Mesenchymal stem cell (in vitro differentiated cells and primary cell): ENCODE results near the gene CACNA1S.

ENCODE experiments used
- DNase-seq: peaks from one replicate; pipeline ENCODE4 v3.0.0-alpha.2; 2013
- H2AFZ ChIP-seq: one replicate; pipeline ENCODE4 v1.6.1; 2013; ENCODE audit warnings: low read depth, mild to moderate bottlenecking, control low read depth, inconsistent platforms, low read length, moderate library complexity
- H2AK5ac ChIP-seq: 2 replicates; pipeline ENCODE4 v1.6.1; 2013; ENCODE audit warnings: low read length, moderate library complexity, mild to moderate bottlenecking, inconsistent platforms; ENCODE audit not compliant: severe bottlenecking
- H2BK120ac ChIP-seq: one replicate; pipeline ENCODE4 v1.6.1; 2013; ENCODE audit warnings: low read depth, mild to moderate bottlenecking, inconsistent platforms, low read length, moderate library complexity
- H2BK12ac ChIP-seq, 2 experiments: one replicate each; pipeline ENCODE4 v1.6.1; 2013; ENCODE audit warnings: inconsistent platforms in 2 of 2, low read length in 2 of 2, mild to moderate bottlenecking in 2 of 2, moderate library complexity in 2 of 2, control low read depth in 1 of 2
- H2BK15ac ChIP-seq: one replicate; pipeline ENCODE4 v1.6.1; 2013; ENCODE audit warnings: mild to moderate bottlenecking, low read depth, inconsistent platforms; ENCODE audit not compliant: poor library complexity, severe bottlenecking
- H2BK5ac ChIP-seq: 2 replicates; pipeline ENCODE4 v1.6.1; 2013; ENCODE audit warnings: low read depth, mild to moderate bottlenecking, low read length, control low read depth, inconsistent platforms; ENCODE audit not compliant: poor library complexity, severe bottlenecking
- H3K14ac ChIP-seq, 2 experiments: one replicate each; pipeline ENCODE4 v1.6.1; 2013; ENCODE audit warnings: inconsistent platforms in 2 of 2, low read length in 2 of 2, control low read depth in 1 of 2, mild to moderate bottlenecking in 1 of 2, moderate library complexity in 1 of 2
- H3K18ac ChIP-seq, 2 experiments: one replicate each; pipeline ENCODE4 v1.6.1; 2013; ENCODE audit warnings: inconsistent platforms in 2 of 2, low read length in 2 of 2, control low read depth in 1 of 2, low read depth in 1 of 2, mild to moderate bottlenecking in 1 of 2
- H3K23ac ChIP-seq, 2 experiments: one replicate each; pipeline ENCODE4 v1.6.1; 2013; ENCODE audit warnings: inconsistent platforms in 2 of 2, low read length in 2 of 2, mild to moderate bottlenecking in 2 of 2, moderate library complexity in 2 of 2, control low read depth in 1 of 2
- H3K27ac ChIP-seq: 2 replicates; pipeline ENCODE4 v1.5.1; 2013; ENCODE audit warnings: mild to moderate bottlenecking, moderate library complexity, low read length, control low read depth, inconsistent platforms; ENCODE audit not compliant: poor library complexity, severe bottlenecking
- H3K27me3 ChIP-seq, 2 experiments: 2 replicates each; pipeline versions ENCODE4 v1.6.1 to v1.7.0; 2013; ENCODE audit warnings: low read length in 2 of 2, mild to moderate bottlenecking in 2 of 2, moderate library complexity in 2 of 2, control low read depth in 1 of 2, inconsistent platforms in 1 of 2; ENCODE audit not compliant: control insufficient read depth in 1 of 2, insufficient read depth in 1 of 2
- H3K36me3 ChIP-seq, 2 experiments: 2 replicates each; pipeline versions ENCODE4 v1.6.1 to v1.7.0; 2013; ENCODE audit warnings: low read length in 2 of 2, control low read depth in 1 of 2, inconsistent platforms in 1 of 2, low read depth in 1 of 2, mild to moderate bottlenecking in 1 of 2; ENCODE audit not compliant: insufficient read depth in 2 of 2, control insufficient read depth in 1 of 2
- H3K4ac ChIP-seq, 2 experiments: one replicate each; pipeline ENCODE4 v1.6.1; 2013; ENCODE audit warnings: inconsistent platforms in 2 of 2, low read length in 2 of 2, mild to moderate bottlenecking in 2 of 2, moderate library complexity in 2 of 2, control low read depth in 1 of 2, low read depth in 1 of 2
- H3K4me1 ChIP-seq: 2 replicates; pipeline ENCODE4 v1.6.1; 2013; ENCODE audit warnings: low read depth, low read length, control low read depth; ENCODE audit not compliant: control insufficient read depth, insufficient read depth
- H3K4me2 ChIP-seq: 2 replicates; pipeline ENCODE4 v1.6.1; 2013; ENCODE audit warnings: low read length, mild to moderate bottlenecking, inconsistent platforms; ENCODE audit not compliant: poor library complexity, severe bottlenecking
- H3K4me3 ChIP-seq, 2 experiments: 2 replicates each; pipeline versions ENCODE4 v1.5.1 to v1.7.0; 2013; ENCODE audit warnings: low read length in 2 of 2, mild to moderate bottlenecking in 2 of 2, control low read depth in 1 of 2, low read depth in 1 of 2; ENCODE audit not compliant: insufficient read depth in 1 of 2
- H3K79me1 ChIP-seq: replicated peaks from 2 replicates; pipeline ENCODE4 v1.6.1; 2013; ENCODE audit warnings: mild to moderate bottlenecking, control low read depth, low read length, inconsistent platforms; ENCODE audit not compliant: poor library complexity, severe bottlenecking
- H3K9ac ChIP-seq: 2 replicates; pipeline ENCODE4 v1.7.0; 2013; ENCODE audit warnings: mild to moderate bottlenecking, low read length, moderate library complexity
- H3K9me3 ChIP-seq: 2 replicates; pipeline ENCODE4 v1.7.0; 2013; ENCODE audit warnings: mild to moderate bottlenecking, low read length; ENCODE audit not compliant: control insufficient read depth
- H4K8ac ChIP-seq: one replicate; pipeline ENCODE4 v1.6.1; 2013; ENCODE audit warnings: inconsistent platforms, mild to moderate bottlenecking, low read length, moderate library complexity
- H4K91ac ChIP-seq: one replicate; pipeline ENCODE4 v1.6.1; 2013; ENCODE audit warnings: mild to moderate bottlenecking, low read length, inconsistent platforms
- WGBS: methylation state at CpG from one replicate; pipeline ENCODE4 v1.1.7; 2013; ENCODE audit warnings: mixed read lengths; 5-methylcytosine and 5-hydroxymethylcytosine counted together

CACNA1S gene

GRCh38 chr1:201076092-201076491 lies 36.1 kb downstream of the CACNA1S start:
- Histone ChIP-seq H3K36me3 (no peaks in the 10 kb centered on the region), H2BK120ac (no peak overlapping the region), H3K79me1 (no peaks in the 10 kb centered on the region), H3K4me2 (no peak overlapping the region), H2AK5ac (no peak overlapping the region), H4K91ac (no peak overlapping the region), H2AFZ (no peak overlapping the region), H3K27me3 (peaks cover 46 to 63% of the 10 kb centered on the region in 2 experiments), H3K9ac (no peak overlapping the region), H3K27ac (no peak overlapping the region), H3K14ac (no peak overlapping the region), H3K4me1 (peaks cover 7% of the 10 kb centered on the region), H2BK5ac (no peak overlapping the region), H3K4ac (no peak overlapping the region), H3K23ac (no peak overlapping the region), H3K18ac (no peak overlapping the region), H2BK12ac (no peak overlapping the region), H2BK15ac (no peak overlapping the region), H3K4me3 (no peak overlapping the region), H4K8ac (no peak overlapping the region), H3K9me3 (no peaks in the 10 kb centered on the region)
- WGBS = 56% methylated on average over 7 of the region's 7 CpGs
- no peak for DNase-seq

DNA sequence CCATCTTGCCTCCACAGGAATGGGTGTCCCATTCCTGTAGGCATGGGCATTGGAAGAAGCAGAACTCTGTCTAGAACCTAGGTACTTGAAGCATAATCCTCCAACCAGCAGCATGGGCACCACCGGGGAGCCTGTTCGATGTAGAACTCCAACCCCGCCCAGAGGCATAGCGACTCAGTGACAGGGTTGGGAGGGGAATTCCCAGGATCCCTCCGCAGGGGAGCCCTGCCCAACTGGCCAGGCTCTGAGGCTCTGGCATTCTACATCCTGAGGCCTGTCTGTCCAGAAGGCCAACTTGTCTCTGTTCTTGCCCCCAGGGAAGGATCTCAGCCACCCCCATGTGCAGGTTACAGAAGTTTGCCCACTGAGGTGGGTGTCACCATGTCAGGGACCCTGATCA lies 38.2 kb downstream of the CACNA1S start:
- H3K18ac ChIP-seq = no peak overlapping the region
- H3K14ac ChIP-seq = no peak overlapping the region

DNA sequence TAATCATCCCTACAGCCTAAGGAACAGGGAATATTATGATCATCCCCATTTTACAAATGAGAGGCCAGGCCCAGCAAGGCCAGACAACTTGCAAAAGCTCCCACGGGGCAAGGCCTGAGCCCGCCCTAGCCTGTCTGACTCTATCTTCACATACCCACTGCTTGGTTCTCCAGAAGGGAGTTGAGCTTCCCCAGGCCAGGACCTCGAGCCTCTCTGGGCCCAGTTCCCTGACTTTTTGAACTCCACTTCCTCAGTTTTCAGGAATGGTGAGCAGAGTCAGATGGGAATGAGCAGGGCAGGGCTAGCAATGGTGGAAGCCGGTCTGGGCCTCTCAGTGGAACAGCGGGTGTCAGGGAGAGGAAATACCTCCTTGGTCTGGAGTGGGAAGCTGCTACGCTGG lies 39.3 kb downstream of the CACNA1S start:
- H3K4me2 ChIP-seq = no peak overlapping the region
- WGBS = 62% methylated on average over 6 of the region's 6 CpGs

More for the DNA sequence above, 38.2 kb downstream of the CACNA1S start:
- 97% methylated on average over 5 of the region's 5 CpGs for WGBS
- H2BK15ac ChIP-seq = no peak overlapping the region
- no peak overlapping the region for H3K4me2 ChIP-seq
- no peak overlapping the region for H2BK12ac ChIP-seq
- H3K4ac ChIP-seq = no peak overlapping the region
- peaks cover 57 to 70% of the 10 kb centered on the region in 2 experiments for H3K27me3 ChIP-seq
- no peaks in the 10 kb centered on the region for H3K9me3 ChIP-seq
- H3K9ac ChIP-seq = no peak overlapping the region
- no peaks in the 10 kb centered on the region for H3K36me3 ChIP-seq
- no peak overlapping the region for H4K8ac ChIP-seq
- no peak overlapping the region for H3K27ac ChIP-seq
- H3K4me3 ChIP-seq = no peak overlapping the region
- H4K91ac ChIP-seq = no peak overlapping the region
- no peaks in the 10 kb centered on the region for H3K79me1 ChIP-seq
- no peak overlapping the region for H3K23ac ChIP-seq
- no peak overlapping the region for H2BK5ac ChIP-seq
- no peak overlapping the region for H2BK120ac ChIP-seq
- no peak overlapping the region for H2AK5ac ChIP-seq
- H3K4me1 ChIP-seq = peaks cover 7% of the 10 kb centered on the region
- no peak overlapping the region for H2AFZ ChIP-seq
- no peak for DNase-seq

DNA sequence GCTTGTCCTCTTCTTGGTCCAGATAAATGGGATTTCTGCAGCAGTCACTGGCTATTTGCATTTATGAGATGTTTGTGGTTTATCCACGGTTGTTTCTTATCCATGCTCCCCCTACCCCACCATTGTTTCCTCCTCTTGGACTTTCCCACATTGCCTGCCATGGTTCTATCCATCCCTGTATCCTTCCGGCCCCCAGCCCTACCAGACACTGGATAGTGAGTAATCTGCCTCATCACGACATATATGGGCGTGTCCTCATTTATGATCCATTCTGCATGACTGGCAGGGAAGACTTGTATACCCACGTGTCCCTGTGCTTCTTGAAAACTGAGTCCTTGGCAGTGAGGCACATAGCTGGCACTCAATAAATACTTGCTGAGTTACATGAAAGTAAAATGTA lies 40.1 kb downstream of the CACNA1S start:
- Histone ChIP-seq H3K4me1 (peaks cover 5% of the 10 kb centered on the region), H2BK120ac (no peak overlapping the region), H3K4me2 (no peak overlapping the region), H2BK12ac (no peak overlapping the region), H4K91ac (no peak overlapping the region), H3K9ac (no peak overlapping the region), H3K14ac (no peak overlapping the region), H2BK5ac (no peak overlapping the region), H2AK5ac (no peak overlapping the region), H2BK15ac (no peak overlapping the region), H3K4me3 (no peak overlapping the region), H3K9me3 (no peaks in the 10 kb centered on the region), H3K36me3 (no peaks in the 10 kb centered on the region), H3K27me3 (peaks cover 67 to 74% of the 10 kb centered on the region in 2 experiments), H3K79me1 (no peaks in the 10 kb centered on the region), H2AFZ (no peak overlapping the region), H4K8ac (no peak overlapping the region), H3K23ac (no peak overlapping the region), H3K4ac (no peak overlapping the region), H3K27ac (no peak overlapping the region), H3K18ac (no peak overlapping the region)
- 66% methylated on average over 5 of the region's 5 CpGs for WGBS
- no peak for DNase-seq

More for the DNA sequence above, 39.3 kb downstream of the CACNA1S start:
- Histone ChIP-seq H3K9me3 (no peaks in the 10 kb centered on the region), H2BK120ac (no peak overlapping the region), H3K9ac (no peak overlapping the region), H4K8ac (no peak overlapping the region), H3K14ac (no peak overlapping the region), H3K4me1 (peaks cover 5% of the 10 kb centered on the region), H4K91ac (no peak overlapping the region), H2BK5ac (no peak overlapping the region), H2AFZ (no peak overlapping the region), H3K27me3 (peaks cover 60 to 74% of the 10 kb centered on the region in 2 experiments), H2BK12ac (no peak overlapping the region), H3K18ac (no peak overlapping the region), H3K4me3 (no peak overlapping the region), H3K23ac (no peak overlapping the region), H3K79me1 (no peaks in the 10 kb centered on the region), H2BK15ac (no peak overlapping the region), H2AK5ac (no peak overlapping the region), H3K36me3 (no peaks in the 10 kb centered on the region), H3K27ac (no peak overlapping the region), H3K4ac (no peak overlapping the region)
- DNase-seq = no peak
